IMR-90 (cell line): ENCODE results near the gene CLEC11A.
"Not testable (repeated sequence)": the region's sequence is repeated elsewhere in the genome, so short reads cannot be mapped to it uniquely, and the experiment has no call there.

Experiments
- CEBPB ChIP-seq: IDR thresholded peaks from 2 replicates; pipeline ENCODE4 v1.6.1; 2012; ENCODE audit warnings: low read depth, low read length, improper control_type of control experiment
- CHD1 ChIP-seq: IDR thresholded peaks from 2 replicates; pipeline ENCODE4 v1.6.1; 2012; ENCODE audit warnings: low read depth, low read length, improper control_type of control experiment
- CTCF ChIP-seq: conservative IDR thresholded peaks from 2 replicates; pipeline ENCODE4 v1.5.1; 2012; ENCODE audit warnings: mild to moderate bottlenecking, low read depth, low read length, improper control_type of control experiment
- MAFK ChIP-seq: IDR thresholded peaks from 2 replicates; pipeline ENCODE4 v1.6.1; 2012; ENCODE audit warnings: low read depth, low read length, improper control_type of control experiment
- MAZ ChIP-seq: IDR thresholded peaks from 2 replicates; pipeline ENCODE4 v1.6.1; 2012; ENCODE audit warnings: low read depth, mild to moderate bottlenecking, low read length, improper control_type of control experiment, moderate library complexity, borderline replicate concordance
- MXI1 ChIP-seq: IDR thresholded peaks from 2 replicates; pipeline ENCODE4 v1.6.1; 2012; ENCODE audit warnings: low read depth, mild to moderate bottlenecking, low read length, moderate library complexity, borderline replicate concordance
- NFE2L2 ChIP-seq: fragments of 150-350 bp; IDR thresholded peaks from 2 replicates; pipeline ENCODE4 v1.6.1; 2016; ENCODE audit warnings: low read depth, mild to moderate bottlenecking, low read length
- POLR2A ChIP-seq: IDR thresholded peaks from 2 replicates; pipeline ENCODE4 v1.6.1; 2012; ENCODE audit warnings: mild to moderate bottlenecking, low read depth, low read length
- RCOR1 ChIP-seq: IDR thresholded peaks from 2 replicates; pipeline ENCODE4 v1.6.1; 2012; ENCODE audit warnings: mild to moderate bottlenecking, low read length, improper control_type of control experiment; ENCODE audit not compliant: insufficient replicate concordance
- RFX5 ChIP-seq: IDR thresholded peaks from 2 replicates; pipeline ENCODE4 v1.8.0; 2012; ENCODE audit warnings: low read depth, mild to moderate bottlenecking, low read length, moderate library complexity
- SMC3 ChIP-seq: fragments of 150-350 bp; IDR thresholded peaks from 2 replicates; pipeline ENCODE4 v1.6.1; 2016; ENCODE audit warnings: low read depth, mild to moderate bottlenecking, antibody characterized with exemption, low read length, moderate library complexity
- TF ChIP-seq, protein P1 (sequence below): fragments of 150-350 bp; IDR thresholded peaks from 2 replicates; pipeline ENCODE4 v1.6.1; 2017; ENCODE audit warnings: mild to moderate bottlenecking, antibody characterized with exemption, low read length, low read depth

DNA sequence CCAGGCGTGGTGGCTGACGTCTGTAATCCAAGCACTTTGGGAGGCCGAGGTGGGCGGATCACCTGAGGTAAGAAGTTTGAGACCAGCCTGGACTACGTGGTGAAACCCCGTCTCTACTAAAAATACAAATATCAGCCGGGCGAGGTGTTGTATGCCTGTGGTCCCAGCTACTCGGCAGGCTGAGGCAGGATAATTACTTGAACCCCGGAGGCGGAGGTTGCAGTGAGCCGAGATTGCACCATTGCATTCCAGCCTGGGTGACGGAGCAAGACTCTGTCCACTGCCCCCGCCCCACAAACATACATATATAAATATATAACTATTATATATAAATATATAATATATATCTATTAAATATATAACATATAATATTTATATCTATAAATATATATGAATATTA lies 24.0 kb downstream of the CLEC11A start:
- not testable (repeated sequence) for TF ChIP-seq CTCF, POLR2A, SMC3, NFE2L2, MAZ, CEBPB, MXI1, CHD1, MAFK, RFX5, RCOR1
- TF ChIP-seq, protein P1, sequence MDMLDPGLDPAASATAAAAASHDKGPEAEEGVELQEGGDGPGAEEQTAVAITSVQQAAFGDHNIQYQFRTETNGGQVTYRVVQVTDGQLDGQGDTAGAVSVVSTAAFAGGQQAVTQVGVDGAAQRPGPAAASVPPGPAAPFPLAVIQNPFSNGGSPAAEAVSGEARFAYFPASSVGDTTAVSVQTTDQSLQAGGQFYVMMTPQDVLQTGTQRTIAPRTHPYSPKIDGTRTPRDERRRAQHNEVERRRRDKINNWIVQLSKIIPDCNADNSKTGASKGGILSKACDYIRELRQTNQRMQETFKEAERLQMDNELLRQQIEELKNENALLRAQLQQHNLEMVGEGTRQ = not testable (repeated sequence)
